ENCODE measurements around the gene SLC7A9. TPM values are rescaled to one million over a fixed set of nuclear protein-coding genes. Genes with fewer than 3 reads are reported as not detected.

Gene SLC7A9
- total and polyA plus RNA-seq, 2 of the 13 experiments (the other 11 are each of a cell fraction or from before 2014, with no cell fraction given) = 4.7 to 8.3 TPM

GRCh38 chr19:32800191-32800590 lies 69.4 kb downstream of the SLC7A9 start:
- ATAC-seq (no peak), DNase-seq (ENCODE audit: low spot score) (no peak), FAIRE-seq (no peak)
- BruUV-seq (replicated peaks) = no TSS peak
- intact Hi-C loops (cut with micrococcal nuclease; ENCODE audit: unreplicated experiment) (no loop called here), in situ Hi-C loops (cut with HindIII; ENCODE audit: extremely low pct_ligation_motif_present, low pct_unique_long_range_greater_than_20kb) (no loop called here)
- Histone ChIP-seq H3K36me3 (replicated peaks in 1 of 2; ENCODE audit: control insufficient read depth in 1 of 2, insufficient read depth in 2 of 2, low read length in 2 of 2) (no peaks in the 10 kb centered on the region), H4K20me1 (ENCODE audit: insufficient read depth, low read length) (no peaks in the 10 kb centered on the region), H3K9ac (ENCODE audit: insufficient read depth, low read depth, low read length) (no peak overlapping the region), H2AFZ (ENCODE audit: low read length) (no peak overlapping the region), H3K79me2 (ENCODE audit: insufficient read depth, low read length) (no peaks in the 10 kb centered on the region), H3K4me1 (ENCODE audit: insufficient read depth, low read length) (no peaks in the 10 kb centered on the region), H3K4me2 (ENCODE audit: low read depth, low read length) (no peak overlapping the region), H3K9me3 (ENCODE audit: low read length) (no peaks in the 10 kb centered on the region), H3K27ac (ENCODE audit: extremely low read length, insufficient read depth, low read length) (no peak overlapping the region), H3K4me3 (replicated peaks in 1 of 3; ENCODE audit: insufficient read depth in 1 of 3, low read depth in 2 of 3, low read length in 3 of 3) (no peak overlapping the region), H3K27me3 (ENCODE audit: control insufficient read depth in 1 of 2, insufficient read depth in 2 of 2, low read length in 2 of 2) (peaks cover 0 to 11% of the 10 kb centered on the region in 2 experiments; a peak in 1 of 5 replicates)
- ChIA-PET POLR2A (no interaction called here), CTCF (ENCODE audit: low intra/inter-chr PET ratio, low total read pairs) (no interaction called here)
- no peak for TF ChIP-seq ZNF747 (CRISPR knock-in tag; IDR thresholded peaks at IDR 0.05; ENCODE audit: borderline replicate concordance)
- TF ChIP-seq MIER3 (CRISPR knock-in tag; IDR thresholded peaks at IDR 0.05; ENCODE audit: borderline replicate concordance) = no peak
- TF ChIP-seq BATF2 (CRISPR knock-in tag; IDR thresholded peaks at IDR 0.05) = no peak
- no peak for TF ChIP-seq ZBTB1 (CRISPR knock-in tag; IDR thresholded peaks at IDR 0.05; ENCODE audit: borderline replicate concordance)
- no peak for TF ChIP-seq ZNF558 (CRISPR knock-in tag; IDR thresholded peaks at IDR 0.05; ENCODE audit: borderline replicate concordance)

DNA sequence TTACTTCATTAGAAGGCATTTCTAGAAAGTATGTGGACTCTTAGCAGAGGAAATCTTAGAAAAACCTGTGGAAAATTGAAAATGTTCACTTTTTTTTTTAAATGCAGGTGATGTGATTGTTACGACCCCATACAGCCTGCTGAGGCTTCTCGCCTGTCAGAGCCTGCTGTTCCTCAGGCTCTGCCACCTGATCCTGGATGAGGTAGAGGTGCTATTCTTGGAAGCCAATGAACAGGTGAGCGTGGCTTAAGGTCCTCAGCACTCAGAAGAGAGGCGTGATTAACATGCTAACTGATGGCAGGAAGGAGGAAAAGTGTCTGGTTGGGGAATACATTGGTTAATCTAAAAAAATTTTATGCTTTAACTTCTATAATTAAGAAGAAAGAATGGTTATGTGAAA lies 71.4 kb downstream of the SLC7A9 start:
- no peaks in the 10 kb centered on the region for H4K20me1 ChIP-seq (ENCODE audit: insufficient read depth, low read length)
- H3K4me2 ChIP-seq (ENCODE audit: low read depth, low read length) = no peak overlapping the region
- H3K9me3 ChIP-seq (ENCODE audit: low read length) = no peaks in the 10 kb centered on the region
- no peaks in the 10 kb centered on the region for H3K4me1 ChIP-seq (ENCODE audit: insufficient read depth, low read length)
- TF ChIP-seq ZNF816 (CRISPR knock-in tag; IDR thresholded peaks at IDR 0.05; ENCODE audit: borderline replicate concordance) (no peak), ZNF530 (CRISPR knock-in tag; IDR thresholded peaks at IDR 0.05; ENCODE audit: low read depth) (no peak), ZNF260 (CRISPR knock-in tag; IDR thresholded peaks at IDR 0.05; ENCODE audit: borderline replicate concordance, low read depth) (no peak), HNF4G (IDR thresholded peaks at IDR 0.05; ENCODE audit: borderline replicate concordance, low read depth, low read length) (no peak), HNF4G (CRISPR knock-in tag; IDR thresholded peaks at IDR 0.05; ENCODE audit: borderline replicate concordance, low read depth) (no peak), ISX (CRISPR knock-in tag; conservative IDR thresholded peaks at IDR 0.05) (no peak), SIN3A (IDR thresholded peaks at IDR 0.05; ENCODE audit: borderline replicate concordance, low read depth, low read length) (no peak), ZBTB8A (CRISPR knock-in tag; IDR thresholded peaks at IDR 0.05; ENCODE audit: borderline replicate concordance, low read depth) (no peak), PTBP1 (IDR thresholded peaks at IDR 0.05; ENCODE audit: low read depth, low read length, poor library complexity, severe bottlenecking) (no peak), SIX4 (CRISPR knock-in tag; IDR thresholded peaks at IDR 0.05) (no peak), ZBTB7A (CRISPR knock-in tag; IDR thresholded peaks at IDR 0.05) (no peak), ZNF546 (CRISPR knock-in tag; conservative IDR thresholded peaks at IDR 0.05) (no peak), ZNF563 (CRISPR knock-in tag; IDR thresholded peaks at IDR 0.05) (no peak), ZNF652 (CRISPR knock-in tag; IDR thresholded peaks at IDR 0.05; ENCODE audit: borderline replicate concordance, low read depth) (no peak), ZNF614 (CRISPR knock-in tag; IDR thresholded peaks at IDR 0.05; ENCODE audit: borderline replicate concordance) (no peak)
- H3K9ac ChIP-seq (ENCODE audit: insufficient read depth, low read depth, low read length) = no peak overlapping the region
- POLR2A ChIA-PET = no interaction called here
- intact Hi-C loops (cut with micrococcal nuclease; ENCODE audit: unreplicated experiment) = no loop called here
- BruUV-seq (replicated peaks) = no TSS peak
- no peak overlapping the region for H2AFZ ChIP-seq (ENCODE audit: low read length)
- peaks cover 0 to 11% of the 10 kb centered on the region in 2 experiments; a peak in 1 of 5 replicates for H3K27me3 ChIP-seq (ENCODE audit: control insufficient read depth in 1 of 2, insufficient read depth in 2 of 2, low read length in 2 of 2)
- H3K79me2 ChIP-seq (ENCODE audit: insufficient read depth, low read length) = no peaks in the 10 kb centered on the region
- FAIRE-seq (no peak), DNase-seq (ENCODE audit: low spot score) (no peak), ATAC-seq (no peak)
- WGBS (ENCODE audit: low lambda C conversion rate) = 16% methylated on average over 4 of the region's 4 CpGs
- in situ Hi-C loops (cut with HindIII; ENCODE audit: extremely low pct_ligation_motif_present, low pct_unique_long_range_greater_than_20kb) = no loop called here
- no peak overlapping the region for H3K27ac ChIP-seq (ENCODE audit: extremely low read length, insufficient read depth, low read length)
- CTCF ChIA-PET (ENCODE audit: low intra/inter-chr PET ratio, low total read pairs) = no interaction called here
- H3K4me3 ChIP-seq (replicated peaks in 1 of 3; ENCODE audit: insufficient read depth in 1 of 3, low read depth in 2 of 3, low read length in 3 of 3) = no peak overlapping the region
- H3K36me3 ChIP-seq (replicated peaks in 1 of 2; ENCODE audit: control insufficient read depth in 1 of 2, insufficient read depth in 2 of 2, low read length in 2 of 2) = no peaks in the 10 kb centered on the region
